Activated CD4-positive, alpha-beta memory T cell treated with anti-CD3 and anti-CD28 coated beads for 36 hours (primary cell): ENCODE results near the gene SLC8A1. TPM values are rescaled to one million over a fixed set of nuclear protein-coding genes. Genes with fewer than 3 reads are reported as not detected.

Experiments
- CTCF ChIA-PET: fragments of 350-600 bp; sonication (Branson Sonifier 250); formaldehyde crosslinking; loops from one replicate; lab custom pipeline; 2021; ENCODE audit warnings: antibody characterized with exemption, inconsistent platforms; lab: Charles Lee
- POLR2A ChIA-PET: fragments of 350-600 bp; sonication (Branson Sonifier 250); formaldehyde crosslinking; loops from one replicate; lab custom pipeline; 2021; ENCODE audit warnings: antibody characterized with exemption; lab: Charles Lee
- DNase-seq: peaks from one replicate; pipeline ENCODE4 v3.0.0-alpha.2; 2020
- H3K27ac Mint-ChIP-seq: one replicate; pipeline ENCODE4 v1.8.0; 2021; ENCODE audit warnings: mixed read lengths
- H3K27me3 Mint-ChIP-seq: one replicate; pipeline ENCODE4 v1.8.0; 2021; ENCODE audit warnings: mixed read lengths
- H3K36me3 Mint-ChIP-seq: one replicate; pipeline ENCODE4 v1.8.0; 2021; ENCODE audit warnings: mixed read lengths
- H3K4me1 Mint-ChIP-seq: one replicate; pipeline ENCODE4 v1.8.0; 2021; ENCODE audit warnings: low read depth, mixed read lengths
- H3K4me3 Mint-ChIP-seq: one replicate; pipeline ENCODE4 v1.8.0; 2021; ENCODE audit warnings: mild to moderate bottlenecking, mixed read lengths
- H3K9me3 Mint-ChIP-seq: one replicate; pipeline ENCODE4 v1.8.0; 2021; ENCODE audit warnings: mixed read lengths
- intact Hi-C: fragments of 100-400 bp; cut with micrococcal nuclease; formaldehyde crosslinking; loops from one replicate; pipeline ENCODE4 v1.15.1; 2023
- total RNA-seq, 2 experiments: library from RNA; stranded (reverse); gene quantifications; one replicate each; pipeline ENCODE4 v1.2.3, GENCODE V29; 2021

SLC8A1 gene
- total RNA-seq, 2 experiments from 2014 or later, result 0.12 to 0.19 TPM

DNA sequence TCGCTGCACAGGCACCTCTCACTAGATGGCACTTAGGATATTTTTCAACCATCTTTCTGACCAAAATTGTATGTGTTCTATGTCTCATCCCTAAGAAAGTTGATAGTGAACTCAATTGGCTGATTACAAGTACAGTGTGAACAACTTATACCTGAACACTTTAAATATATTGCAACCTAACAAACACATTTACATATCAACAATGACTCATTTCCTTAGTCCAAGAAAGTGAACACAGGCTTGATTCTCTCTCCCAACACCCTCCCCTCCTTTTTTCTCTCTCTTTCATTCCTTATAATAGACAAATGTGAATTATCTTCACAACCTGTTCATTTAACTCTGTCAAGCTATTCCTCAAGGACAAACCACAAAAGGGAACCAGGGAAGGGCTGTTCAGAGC, 192.0 kb downstream of the SLC8A1 start:
- ChIA-PET POLR2A (no interaction called here), CTCF (no interaction called here)
- no peak for DNase-seq
- Mint-ChIP-seq H3K4me1 (no peaks in the 10 kb centered on the region), H3K4me3 (no peak overlapping the region), H3K36me3 (no peaks in the 10 kb centered on the region), H3K27ac (no peak overlapping the region), H3K27me3 (no peaks in the 10 kb centered on the region), H3K9me3 (no peaks in the 10 kb centered on the region)
- intact Hi-C loops, result no loop called here

GRCh38 chr2:40258135-40258457, 193.8 kb downstream of the SLC8A1 start:
- CTCF ChIA-PET, result no interaction called here

DNA sequence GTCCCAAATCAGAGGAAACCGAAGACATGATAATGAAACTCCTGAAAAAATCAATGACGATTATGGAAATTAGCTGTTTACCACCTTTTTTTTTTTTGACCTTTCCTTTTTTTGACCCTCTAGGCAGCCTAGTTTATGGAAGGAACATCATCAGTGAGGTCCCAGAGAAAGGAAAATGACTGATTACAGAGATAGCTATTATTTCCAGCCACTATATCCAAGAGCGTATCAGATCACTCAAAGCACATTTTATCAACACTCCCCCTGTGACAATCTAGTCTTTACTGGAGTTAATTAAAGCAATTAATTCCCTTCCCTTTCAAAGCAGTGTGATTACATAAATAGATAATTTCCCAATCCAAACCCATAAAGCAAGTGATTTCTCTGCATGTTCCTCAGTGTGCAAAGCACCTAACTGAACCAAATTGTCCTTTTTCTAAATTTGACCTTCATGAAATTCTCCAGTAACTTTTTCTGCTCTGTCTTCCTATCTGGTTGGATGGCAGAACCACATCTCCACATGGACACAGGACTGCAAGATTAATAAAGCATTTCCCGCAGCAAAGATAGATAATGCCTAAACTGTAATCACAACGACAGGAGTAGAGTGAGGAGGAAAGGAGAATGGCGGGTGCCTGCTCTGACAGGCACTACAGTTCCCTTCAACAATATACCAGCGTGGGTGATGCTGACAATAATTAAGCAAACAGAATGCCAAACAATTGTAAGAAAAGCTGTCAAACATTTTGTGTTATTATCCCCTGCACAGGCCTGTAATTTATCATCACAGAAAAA, 194.4 kb downstream of the SLC8A1 start:
- Mint-ChIP-seq H3K27ac (no peak overlapping the region), H3K4me3 (no peak overlapping the region), H3K4me1 (no peaks in the 10 kb centered on the region), H3K27me3 (no peaks in the 10 kb centered on the region), H3K9me3 (no peaks in the 10 kb centered on the region), H3K36me3 (no peaks in the 10 kb centered on the region)
- CTCF ChIA-PET, result no interaction called here
- DNase-seq, result no peak
- intact Hi-C loops, result no loop called here
- POLR2A ChIA-PET, result interaction anchor here (0.6 kb wide), 1 partner anchor 452 kb away, joined by 3 read pairs; no protein-coding TSS in a partner anchor

More at GRCh38 chr2:40258135-40258457, 193.8 kb downstream of the SLC8A1 start:
- Mint-ChIP-seq H3K9me3 (no peaks in the 10 kb centered on the region), H3K4me3 (no peak overlapping the region), H3K27ac (no peak overlapping the region), H3K4me1 (no peaks in the 10 kb centered on the region), H3K27me3 (no peaks in the 10 kb centered on the region), H3K36me3 (no peaks in the 10 kb centered on the region)
- intact Hi-C loops, result no loop called here
- POLR2A ChIA-PET, result no interaction called here
- no peak for DNase-seq

- POLR2A ChIA-PET, result interaction anchor here (0.6 kb wide), 1 partner anchor 453 kb away, joined by 3 read pairs; no protein-coding TSS in a partner anchor
- DNase-seq, result no peak
Observed at GRCh38 chr2:40256649-40257048, 195.2 kb downstream of the SLC8A1 start.

GRCh38 chr2:40256008-40256407, 195.9 kb downstream of the SLC8A1 start:
- Mint-ChIP-seq H3K36me3 (no peaks in the 10 kb centered on the region), H3K4me1 (no peaks in the 10 kb centered on the region), H3K4me3 (no peak overlapping the region), H3K9me3 (no peaks in the 10 kb centered on the region), H3K27ac (no peak overlapping the region), H3K27me3 (no peaks in the 10 kb centered on the region)
- POLR2A ChIA-PET, result no interaction called here
- CTCF ChIA-PET, result no interaction called here
- DNase-seq, result no peak
- intact Hi-C loops, result no loop called here

More at GRCh38 chr2:40256649-40257048, 195.2 kb downstream of the SLC8A1 start:
- H3K9me3 Mint-ChIP-seq, result no peaks in the 10 kb centered on the region
- no peak overlapping the region for H3K27ac Mint-ChIP-seq
- CTCF ChIA-PET, result no interaction called here
- no peak overlapping the region for H3K4me3 Mint-ChIP-seq
- H3K27me3 Mint-ChIP-seq, result no peaks in the 10 kb centered on the region
- intact Hi-C loops, result no loop called here
- no peaks in the 10 kb centered on the region for H3K4me1 Mint-ChIP-seq
- no peaks in the 10 kb centered on the region for H3K36me3 Mint-ChIP-seq

DNA sequence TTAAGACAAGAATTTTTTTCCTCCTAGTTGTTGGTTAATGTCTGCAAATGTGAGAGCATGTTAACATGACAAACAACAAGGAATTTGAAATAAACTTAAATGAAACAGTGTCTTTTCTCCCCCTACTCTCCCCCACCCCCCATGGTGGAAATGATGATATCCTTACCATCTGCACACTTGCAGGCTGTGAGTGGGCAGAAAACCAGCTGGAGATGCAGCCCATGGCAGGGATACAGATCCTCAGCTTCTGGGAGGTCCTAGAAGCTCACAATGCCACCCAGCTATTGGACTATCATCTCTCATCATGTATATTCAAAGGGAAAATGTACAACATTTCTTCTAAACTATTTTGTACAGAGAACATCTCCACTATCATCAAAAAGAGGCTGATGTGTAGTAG, 196.8 kb downstream of the SLC8A1 start:
- POLR2A ChIA-PET, result no interaction called here
- H3K36me3 Mint-ChIP-seq, result no peaks in the 10 kb centered on the region
- no peaks in the 10 kb centered on the region for H3K27me3 Mint-ChIP-seq
- no peak for DNase-seq
- no peak overlapping the region for H3K27ac Mint-ChIP-seq
- H3K4me1 Mint-ChIP-seq, result no peaks in the 10 kb centered on the region
- H3K4me3 Mint-ChIP-seq, result no peak overlapping the region
- CTCF ChIA-PET, result no interaction called here
- H3K9me3 Mint-ChIP-seq, result no peaks in the 10 kb centered on the region
- intact Hi-C loops, result no loop called here

- CTCF ChIA-PET, result interaction anchor here (1.3 kb wide), 1 partner anchor 57 kb away, joined by 3 read pairs; no protein-coding TSS in a partner anchor
Observed at GRCh38 chr2:40254611-40255010, 197.3 kb downstream of the SLC8A1 start.

DNA sequence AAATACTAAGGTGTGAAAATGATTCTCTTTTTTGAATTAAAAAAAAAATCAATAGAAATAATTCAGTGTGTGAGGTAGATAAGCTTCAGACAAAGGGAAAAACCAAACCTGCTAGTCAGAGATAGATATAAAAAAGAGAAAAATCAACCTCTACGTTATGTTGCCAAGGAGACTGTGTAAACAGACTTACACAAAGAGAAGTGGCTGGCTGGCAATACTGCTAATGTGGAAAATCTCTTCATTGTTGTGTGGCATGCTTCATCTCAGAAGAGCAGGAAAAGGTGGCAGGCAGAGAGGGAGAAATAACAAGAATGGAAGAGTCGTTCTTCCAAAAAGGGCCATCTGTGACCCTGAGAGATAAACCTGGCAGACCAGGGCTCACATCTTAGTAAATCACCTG, 200.8 kb downstream of the SLC8A1 start:
- peaks cover 1% of the 10 kb centered on the region for H3K27me3 Mint-ChIP-seq
- no peaks in the 10 kb centered on the region for H3K4me1 Mint-ChIP-seq
- no peak for DNase-seq
- H3K9me3 Mint-ChIP-seq, result no peaks in the 10 kb centered on the region
- CTCF ChIA-PET, result no interaction called here
- no peak overlapping the region for H3K4me3 Mint-ChIP-seq
- no peaks in the 10 kb centered on the region for H3K36me3 Mint-ChIP-seq
- POLR2A ChIA-PET, result no interaction called here
- intact Hi-C loops, result no loop called here
- no peak overlapping the region for H3K27ac Mint-ChIP-seq

More at GRCh38 chr2:40254611-40255010, 197.3 kb downstream of the SLC8A1 start:
- POLR2A ChIA-PET, result no interaction called here
- no peak overlapping the region for H3K27ac Mint-ChIP-seq
- no peaks in the 10 kb centered on the region for H3K9me3 Mint-ChIP-seq
- no peaks in the 10 kb centered on the region for H3K4me1 Mint-ChIP-seq
- H3K4me3 Mint-ChIP-seq, result no peak overlapping the region
- no peak for DNase-seq
- H3K36me3 Mint-ChIP-seq, result no peaks in the 10 kb centered on the region
- intact Hi-C loops, result no loop called here
- H3K27me3 Mint-ChIP-seq, result no peaks in the 10 kb centered on the region

DNA sequence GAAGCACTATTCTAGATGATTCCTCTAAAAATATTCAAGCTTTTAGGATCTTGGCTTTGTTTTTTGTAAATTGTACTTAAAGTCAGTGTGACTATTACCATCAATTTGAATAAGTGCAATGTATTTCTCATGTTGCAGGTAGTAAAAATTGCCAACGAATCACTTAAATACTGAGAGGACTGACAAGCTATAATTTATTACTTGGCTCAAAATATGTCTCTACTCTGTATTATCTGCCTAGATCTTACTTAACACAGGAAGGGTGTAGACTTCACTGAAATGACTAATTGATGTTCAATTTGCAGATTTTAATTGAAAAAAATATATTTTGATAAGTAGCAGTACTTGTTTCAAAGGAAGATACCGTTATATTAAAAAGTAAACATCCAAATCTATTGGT, 202.3 kb downstream of the SLC8A1 start:
- peaks cover 1% of the 10 kb centered on the region for H3K27me3 Mint-ChIP-seq
- POLR2A ChIA-PET, result no interaction called here
- no peak for DNase-seq
- H3K4me1 Mint-ChIP-seq, result no peaks in the 10 kb centered on the region
- no peak overlapping the region for H3K4me3 Mint-ChIP-seq
- H3K27ac Mint-ChIP-seq, result no peak overlapping the region
- intact Hi-C loops, result no loop called here
- no peaks in the 10 kb centered on the region for H3K36me3 Mint-ChIP-seq
- CTCF ChIA-PET, result no interaction called here
- no peaks in the 10 kb centered on the region for H3K9me3 Mint-ChIP-seq

- peaks cover 1% of the 10 kb centered on the region for H3K27me3 Mint-ChIP-seq
- H3K36me3 Mint-ChIP-seq, result no peaks in the 10 kb centered on the region
- intact Hi-C loops, result no loop called here
- no peaks in the 10 kb centered on the region for H3K4me1 Mint-ChIP-seq
- no peak overlapping the region for H3K4me3 Mint-ChIP-seq
- no peak overlapping the region for H3K27ac Mint-ChIP-seq
- no peak for DNase-seq
- no peaks in the 10 kb centered on the region for H3K9me3 Mint-ChIP-seq
- ChIA-PET CTCF (no interaction called here), POLR2A (no interaction called here)
Observed at GRCh38 chr2:40248294-40248693, 203.6 kb downstream of the SLC8A1 start.

GRCh38 chr2:40244675-40245074, 207.2 kb downstream of the SLC8A1 start:
- Mint-ChIP-seq H3K27ac (no peak overlapping the region), H3K4me3 (no peak overlapping the region), H3K4me1 (no peaks in the 10 kb centered on the region), H3K9me3 (no peaks in the 10 kb centered on the region), H3K27me3 (peaks cover 1% of the 10 kb centered on the region), H3K36me3 (no peaks in the 10 kb centered on the region)
- intact Hi-C loops, result no loop called here
- POLR2A ChIA-PET, result no interaction called here
- peak; percentile 9 for DNase-seq
- CTCF ChIA-PET, result interaction anchor here (0.6 to 1.4 kb wide), 4 partner anchors 14 to 1441 kb away, joined by 3 to 5 read pairs (median 3); no protein-coding TSS in a partner anchor

GRCh38 chr2:40244251-40244650, 207.6 kb downstream of the SLC8A1 start:
- DNase-seq, result no peak
- intact Hi-C loops, result no loop called here
- H3K27me3 Mint-ChIP-seq, result peaks cover 1% of the 10 kb centered on the region
- H3K36me3 Mint-ChIP-seq, result no peaks in the 10 kb centered on the region
- no peaks in the 10 kb centered on the region for H3K9me3 Mint-ChIP-seq
- H3K27ac Mint-ChIP-seq, result no peak overlapping the region
- H3K4me1 Mint-ChIP-seq, result no peaks in the 10 kb centered on the region
- POLR2A ChIA-PET, result no interaction called here
- H3K4me3 Mint-ChIP-seq, result no peak overlapping the region
- CTCF ChIA-PET, result interaction anchor here (0.6 to 1.4 kb wide), 3 partner anchors 14 to 1442 kb away, joined by 3 to 5 read pairs (median 3); no protein-coding TSS in a partner anchor
